GM12878 (cell line): ENCODE data around the gene LHFPL4. TPM values are rescaled to one million over a fixed set of nuclear protein-coding genes. Genes with fewer than 3 reads are reported as not detected.

Source experiments
- ATAC-seq: fragments of 200-7000 bp; cut with Tn5 transposase; 3 replicates; pipeline ENCODE4 v1.9.1; 2020; ENCODE audit warnings: mild to moderate bottlenecking, moderate library complexity
- BruUV-seq: library from RNA; stranded (reverse); fragments of 400-500 nt; replicated peaks from 2 replicates; lab custom pipeline; 2021; lab: Mats Ljungman, UMichigan
- CTCF ChIA-PET: fragments of 300-600 bp; sonication (Branson Sonifier 250); formaldehyde crosslinking; extraction: SDS; loops from one replicate; lab custom pipeline; 2021; ENCODE audit warnings: inconsistent platforms; lab: Yijun Ruan, JAX
- POLR2A ChIA-PET: fragments of 350-600 bp; formaldehyde crosslinking; extraction: SDS; loops from one replicate; lab custom pipeline; 2021; ENCODE audit warnings: inconsistent platforms; lab: Charles Lee
- RAD21 ChIA-PET: fragments of 300-600 bp; sonication (Branson Sonifier 250); formaldehyde crosslinking; loops from one replicate; lab custom pipeline; 2023; ENCODE audit warnings: antibody characterized with exemption; ENCODE audit not compliant: unreplicated experiment; lab: Charles Lee
- SMC1A ChIA-PET: fragments of 300-600 bp; sonication (Branson Sonifier 250); formaldehyde crosslinking; loops from one replicate; lab custom pipeline; 2023; ENCODE audit not compliant: unreplicated experiment, uncharacterized antibody; lab: Charles Lee
- DNase-seq: peaks from one replicate; pipeline ENCODE4 v3.0.0-alpha.2; 2011; ENCODE audit warnings: low read depth, low spot score
- FAIRE-seq: peaks from 3 replicates; lab custom pipeline; 2011; peaks lifted over from hg19 to GRCh38; lab: Jason Lieb, UNC
- H2AFZ ChIP-seq: 2 replicates; pipeline ENCODE4 v1.6.0; 2011; ENCODE audit warnings: low read depth, low read length, control low read depth; ENCODE audit not compliant: control insufficient read depth
- H3K27ac ChIP-seq: 2 replicates; pipeline ENCODE4 v1.5.1; 2011; ENCODE audit warnings: control low read depth; ENCODE audit not compliant: control insufficient read depth, insufficient read depth
- H3K27me3 ChIP-seq, 2 experiments: replicated peaks in 1 of 2; 2 replicates each; pipeline versions ENCODE4 v1.6.0 to v1.6.1; 2011; ENCODE audit warnings: low read length in 1 of 2; ENCODE audit not compliant: control insufficient read depth in 2 of 2, insufficient read depth in 2 of 2
- H3K36me3 ChIP-seq, 2 experiments: 2 replicates each; pipeline ENCODE4 v1.5.1; 2011; ENCODE audit warnings: low read length in 1 of 2; ENCODE audit not compliant: control insufficient read depth in 2 of 2, insufficient read depth in 2 of 2
- H3K4me1 ChIP-seq: 2 replicates; pipeline ENCODE4 v1.6.1; 2011; ENCODE audit warnings: mild to moderate bottlenecking, low read length, moderate library complexity, mixed read lengths; ENCODE audit not compliant: control insufficient read depth, insufficient read depth
- H3K4me2 ChIP-seq: 2 replicates; pipeline ENCODE4 v1.6.0; 2011; ENCODE audit warnings: control low read depth; ENCODE audit not compliant: control insufficient read depth, insufficient read depth
- H3K4me3 ChIP-seq: fragments of 200-600 bp; sonication (generic); 2 replicates; pipeline ENCODE4 v1.5.1; 2016
- H3K79me2 ChIP-seq: 2 replicates; pipeline ENCODE4 v1.6.0; 2011; ENCODE audit warnings: low read length; ENCODE audit not compliant: control insufficient read depth, insufficient read depth
- H3K9ac ChIP-seq: 2 replicates; pipeline ENCODE4 v1.8.0; 2011; ENCODE audit warnings: low read length, control low read depth, mixed read lengths; ENCODE audit not compliant: control insufficient read depth, insufficient read depth
- H3K9me3 ChIP-seq: replicated peaks from 3 replicates; pipeline ENCODE4 v1.5.1; 2011; ENCODE audit warnings: mild to moderate bottlenecking, low read length; ENCODE audit not compliant: control insufficient read depth, insufficient read depth
- H4K20me1 ChIP-seq: 2 replicates; pipeline ENCODE4 v1.6.0; 2011; ENCODE audit not compliant: control insufficient read depth, insufficient read depth
- BCLAF1 ChIP-seq: fragments of 450-650 bp; IDR thresholded peaks from 2 replicates; pipeline ENCODE4 v1.6.1; 2017; ENCODE audit warnings: antibody characterized with exemption, mild to moderate bottlenecking, moderate library complexity
- ELK1 ChIP-seq: IDR thresholded peaks from 2 replicates; pipeline ENCODE4 v1.6.1; 2012; ENCODE audit warnings: low read depth, low read length, improper control_type of control experiment
- GABPA ChIP-seq: IDR thresholded peaks from 2 replicates; pipeline ENCODE4 v1.6.1; 2014; ENCODE audit warnings: antibody characterized with exemption, low read depth, mild to moderate bottlenecking, inconsistent platforms
- HCFC1 ChIP-seq: fragments of 150-350 bp; IDR thresholded peaks from 2 replicates; pipeline ENCODE4 v1.6.1; 2014; ENCODE audit warnings: low read length
- HDGF ChIP-seq: fragments of 450-650 bp; IDR thresholded peaks from 2 replicates; pipeline ENCODE4 v1.6.1; 2016; ENCODE audit warnings: antibody characterized with exemption
- IRF4 ChIP-seq: IDR thresholded peaks from 2 replicates; pipeline ENCODE4 v1.6.1; 2011; ENCODE audit warnings: low read depth, low read length
- MTA3 ChIP-seq: IDR thresholded peaks from 2 replicates; pipeline ENCODE4 v1.6.1; 2012; ENCODE audit warnings: low read length, inconsistent platforms, borderline replicate concordance
- NFYB ChIP-seq: IDR thresholded peaks from 2 replicates; pipeline ENCODE4 v1.6.1; 2011; ENCODE audit warnings: low read depth, mild to moderate bottlenecking, low read length, improper control_type of control experiment, moderate library complexity; ENCODE audit not compliant: insufficient read depth
- TCF7 ChIP-seq: IDR thresholded peaks from 2 replicates; pipeline ENCODE4 v1.6.1; 2014; ENCODE audit warnings: antibody characterized with exemption, borderline replicate concordance
- YY1 ChIP-seq: IDR thresholded peaks from 2 replicates; pipeline ENCODE4 v1.6.1; 2011; ENCODE audit warnings: low read depth, mild to moderate bottlenecking, low read length
- WGBS: methylation state at CpG from one replicate; pipeline ENCODE4 v1.1.6; 2016; ENCODE audit warnings: low lambda C conversion rate; ENCODE audit not compliant: insufficient replicate concordance, insufficient coverage; ENCODE audit errors: missing lambda C conversion rate; 5-methylcytosine and 5-hydroxymethylcytosine counted together
- in situ Hi-C: fragments of 300-500 bp; cut with MboI; formaldehyde crosslinking; loops from 9 replicates; pipeline ENCODE4 v1.14.3; 2018; ENCODE audit warnings: mixed read lengths
- intact Hi-C: fragments of 100-400 bp; cut with micrococcal nuclease; formaldehyde crosslinking; loops from one replicate; pipeline ENCODE4 v1.14.2; 2022; ENCODE audit not compliant: unreplicated experiment
- polyA plus RNA-seq, 11 experiments: library from polyadenylated mRNA; depleted of rRNA in 4 of 11; unstranded in 6 of 11; stranded (reverse) in 5 of 11; fragments of >200 nt; fragmentation: Nextera tagmentation in 4 of 11; fragmentation: Illumina TruSeq in 1 of 11; extraction: Ambion mirVana in 4 of 11; extraction: Trizol in 1 of 11; gene quantifications; 1 replicate in 1 of 11; 2 replicates in 10 of 11; pipeline versions ENCODE4 v1.2.1 to v1.2.3, GENCODE V29; 2011 to 2016; ENCODE audit warnings: inconsistent platforms in 2 of 11, missing spikeins in 2 of 11, low read depth in 1 of 11
- total RNA-seq, 4 experiments: library from RNA; depleted of rRNA in 3 of 4; stranded (reverse); fragments of >200 nt in 3 of 4; fragmentation: Illumina TruSeq in 1 of 4; extraction: Trizol in 1 of 4; gene quantifications; 2 replicates each; pipeline versions ENCODE4 v1.2.1 to v1.2.3, GENCODE V29; 2013 to 2021

Gene LHFPL4
- total and polyA plus RNA-seq, 10 of the 15 experiments (the other 5 are each of a cell fraction or from before 2014, with no cell fraction given) = 0.05 to 0.15 TPM; not detected in 8

GRCh38 chr3:9473496-9474065, 80.0 kb downstream of the LHFPL4 start:
- H3K9ac ChIP-seq = no peak overlapping the region
- no peaks in the 10 kb centered on the region; the same call in 1 of the 2 replicates for H4K20me1 ChIP-seq
- no peaks in the 10 kb centered on the region for H3K27me3 ChIP-seq
- no peaks in the 10 kb centered on the region; the same call in 1 of the 2 replicates for H3K79me2 ChIP-seq
- no peak overlapping the region for H3K4me2 ChIP-seq
- no peak for DNase-seq
- no peaks in the 10 kb centered on the region for H3K4me1 ChIP-seq
- in situ Hi-C loops (no loop called here), intact Hi-C loops (no loop called here)
- peaks cover 37 to 61% of the 10 kb centered on the region in 2 experiments for H3K36me3 ChIP-seq
- no peak overlapping the region for H3K4me3 ChIP-seq
- no peak for ATAC-seq
- no peak for TF ChIP-seq IRF4
- no peak for TF ChIP-seq YY1
- TF ChIP-seq HCFC1 = no peak
- H2AFZ ChIP-seq = no peak overlapping the region
- H3K27ac ChIP-seq = no peak overlapping the region
- POLR2A ChIA-PET = no interaction called here
- SMC1A ChIA-PET = interaction anchor here (1.2 kb wide), 1 partner anchor 35 kb away, joined by 3 read pairs; no protein-coding TSS in a partner anchor
- CTCF ChIA-PET = interaction anchor here (0.9 kb wide), 1 partner anchor 120 kb away, joined by 5 read pairs; no protein-coding TSS in a partner anchor
- no peak for FAIRE-seq
- no peaks in the 10 kb centered on the region for H3K9me3 ChIP-seq
- RAD21 ChIA-PET = no interaction called here
- no TSS peak for BruUV-seq

GRCh38 chr3:9469986-9470385, 83.6 kb downstream of the LHFPL4 start:
- RAD21 ChIA-PET = no interaction called here
- in situ Hi-C loops (no loop called here), intact Hi-C loops (no loop called here)
- ATAC-seq (no peak), DNase-seq (no peak), FAIRE-seq (no peak)
- Histone ChIP-seq H3K27ac (no peak overlapping the region), H3K79me2 (no peaks in the 10 kb centered on the region; the same call in 1 of the 2 replicates), H3K36me3 (peaks cover 31 to 62% of the 10 kb centered on the region in 2 experiments), H3K4me2 (no peak overlapping the region), H3K4me1 (no peaks in the 10 kb centered on the region), H4K20me1 (no peaks in the 10 kb centered on the region; the same call in none of the 2 replicates), H3K4me3 (no peak overlapping the region), H3K27me3 (no peaks in the 10 kb centered on the region), H3K9ac (no peak overlapping the region), H3K9me3 (no peaks in the 10 kb centered on the region), H2AFZ (no peak overlapping the region)
- POLR2A ChIA-PET = no interaction called here
- CTCF ChIA-PET = no interaction called here
- SMC1A ChIA-PET = interaction anchor here (1.3 kb wide), 1 partner anchor 22 kb away, joined by 3 read pairs; no protein-coding TSS in a partner anchor
- 98% methylated on average over 3 of the region's 3 CpGs for WGBS
- no TSS peak for BruUV-seq
- TF ChIP-seq HDGF (no peak), BCLAF1 (no peak), GABPA (no peak), HCFC1 (no peak), ELK1 (no peak), NFYB (no peak), MTA3 (no peak), TCF7 (no peak)
